AG04450 (cell line): Measurements from ENCODE around the gene SNAPIN. TPM values are rescaled to one million over a fixed set of nuclear protein-coding genes. Genes with fewer than 3 reads are reported as not detected.

ENCODE experiments used
- CTCF ChIA-PET: fragments of 300-600, 350-600 bp; formaldehyde crosslinking; extraction: SDS; loops from one replicate; lab custom pipeline; 2022; ENCODE audit warnings: antibody characterized with exemption, inconsistent platforms; lab: Charles Lee
- POLR2A ChIA-PET: fragments of 350-600 bp; formaldehyde crosslinking; extraction: SDS; loops from one replicate; lab custom pipeline; 2021; ENCODE audit warnings: antibody characterized with exemption, inconsistent platforms; lab: Yijun Ruan, JAX
- DNase-seq: peaks from one replicate; pipeline ENCODE4 v3.0.0-alpha.2; 2011; ENCODE audit warnings: low read depth, low spot score
- H3K27ac ChIP-seq: one replicate; pipeline ENCODE4 v1.5.1; 2012; ENCODE audit warnings: low read depth, low read length, control low read depth
- H3K27me3 ChIP-seq: one replicate; pipeline ENCODE4 v1.6.0; 2012; ENCODE audit warnings: low read length; ENCODE audit not compliant: control insufficient read depth, insufficient read depth
- H3K4me3 ChIP-seq: 2 replicates; pipeline ENCODE4 v1.5.1; 2011; ENCODE audit warnings: mild to moderate bottlenecking, low read depth, low read length, control low read depth
- H3K9me3 ChIP-seq: 2 replicates; pipeline ENCODE4 v1.5.1; 2012; ENCODE audit warnings: low read length; ENCODE audit not compliant: control insufficient read depth, insufficient read depth
- CTCF ChIP-seq: IDR thresholded peaks from 2 replicates; pipeline ENCODE4 v1.5.1; 2011; ENCODE audit warnings: low read depth, low read length, control low read depth, inconsistent platforms
- polyA plus RNA-seq: library from polyadenylated mRNA; depleted of rRNA; stranded (reverse); fragments of >200 nt; gene quantifications from 2 replicates; pipeline ENCODE4 v1.2.3, GENCODE V29; 2011

SNAPIN gene
- polyA plus RNA-seq, 1 experiment = 56.8 TPM

DNA sequence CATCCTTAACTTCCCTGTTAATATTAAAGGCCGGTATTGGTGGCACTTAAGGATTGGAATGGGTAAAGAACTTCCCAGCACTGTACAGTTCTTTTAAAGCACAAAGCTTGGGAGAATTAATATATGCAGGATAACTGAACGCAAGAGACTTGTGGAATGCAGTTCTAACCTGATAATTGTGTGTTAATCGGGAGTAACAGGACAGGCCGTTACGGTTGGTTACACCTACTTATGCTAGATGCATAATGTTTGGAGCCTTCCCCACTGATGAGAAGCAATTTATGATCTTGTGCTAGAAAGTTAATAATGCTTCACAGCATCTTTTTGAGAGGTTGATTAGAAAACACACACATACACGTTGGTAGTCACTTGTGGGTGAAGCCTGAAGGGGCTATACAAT, 17.6 kb upstream of the SNAPIN start:
- TF ChIP-seq CTCF = no peak
- POLR2A ChIA-PET = interaction anchor here (1.4 kb wide), 1 partner anchor 13 kb away, joined by 5 read pairs; the partner anchor contains the start of genes S100A1 and S100A13
- no peak overlapping the region for H3K4me3 ChIP-seq
- no peaks in the 10 kb centered on the region for H3K27me3 ChIP-seq
- DNase-seq = no peak
- H3K9me3 ChIP-seq = no peaks in the 10 kb centered on the region
- CTCF ChIA-PET = interaction anchor here (0.7 to 1.3 kb wide), 3 partner anchors 108 to 146 kb away, joined by 3 to 5 read pairs (median 4); no protein-coding TSS in a partner anchor
- H3K27ac ChIP-seq = no peak overlapping the region

DNA sequence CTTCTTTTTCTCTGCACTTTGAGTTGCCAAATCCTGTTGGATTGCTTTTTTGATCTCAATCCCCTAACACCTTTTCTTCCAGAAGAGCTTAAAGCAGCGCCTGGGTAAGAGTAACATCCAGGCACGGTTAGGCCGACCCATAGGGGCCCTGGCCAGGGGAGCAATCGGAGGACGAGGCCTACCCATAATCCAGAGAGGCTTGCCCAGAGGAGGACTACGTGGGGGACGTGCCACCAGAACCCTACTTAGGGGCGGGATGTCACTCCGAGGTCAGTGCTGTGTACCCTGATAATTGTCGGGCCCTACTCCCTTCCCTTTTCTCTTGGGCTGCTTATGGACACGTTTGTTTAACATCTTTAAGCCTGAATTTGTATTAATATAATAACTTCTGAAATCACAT, 16.3 kb upstream of the SNAPIN start:
- DNase-seq = no peak
- ChIA-PET CTCF (no interaction called here), POLR2A (interaction anchor here (2.6 kb wide), 1 partner anchor 8 kb away, joined by 13 read pairs; the partner anchor contains the start of gene CHTOP)
- no peaks in the 10 kb centered on the region for H3K9me3 ChIP-seq
- no peak overlapping the region for H3K27ac ChIP-seq
- no peak overlapping the region for H3K4me3 ChIP-seq
- no peak for TF ChIP-seq CTCF
- no peaks in the 10 kb centered on the region for H3K27me3 ChIP-seq

GRCh38 chr1:153643100-153643499, 15.4 kb upstream of the SNAPIN start:
- Histone ChIP-seq H3K4me3 (no peak overlapping the region), H3K9me3 (no peaks in the 10 kb centered on the region), H3K27me3 (no peaks in the 10 kb centered on the region), H3K27ac (no peak overlapping the region)
- ChIA-PET CTCF (interaction anchor here (1.7 to 2.0 kb wide), 3 partner anchors 16 to 133 kb away, joined by 6 to 12 read pairs (median 10); partner anchors contain the start of gene S100A13), POLR2A (interaction anchor here (1.0 to 2.6 kb wide), 3 partner anchors 9 to 348 kb away, joined by 3 to 13 read pairs (median 3); partner anchors contain the start of genes CHTOP, RPS27 and S100A16)
- TF ChIP-seq CTCF = no peak
- DNase-seq = no peak

GRCh38 chr1:153643816-153644215, 14.7 kb upstream of the SNAPIN start:
- no peak for DNase-seq
- ChIA-PET CTCF (interaction anchor here (1.7 to 2.0 kb wide), 3 partner anchors 16 to 133 kb away, joined by 6 to 12 read pairs (median 10); partner anchors contain the start of gene S100A13), POLR2A (interaction anchor here (1.0 to 2.6 kb wide), 5 partner anchors 10 to 347 kb away, joined by 3 to 13 read pairs (median 4); partner anchors contain the start of genes CHTOP, RPS27, S100A13 and S100A16)
- Histone ChIP-seq H3K27me3 (no peaks in the 10 kb centered on the region), H3K4me3 (no peak overlapping the region), H3K9me3 (no peaks in the 10 kb centered on the region), H3K27ac (no peak overlapping the region)
- no peak for TF ChIP-seq CTCF

GRCh38 chr1:153646672-153647345, 11.7 kb upstream of the SNAPIN start:
- TF ChIP-seq CTCF = no peak
- ChIA-PET POLR2A (interaction anchor here (2.1 to 2.7 kb wide), 2 partner anchors 13 to 20 kb away, joined by 8 to 14 read pairs; partner anchors contain the start of genes CHTOP and S100A13), CTCF (interaction anchor here (1.4 kb wide), 1 partner anchor 19 kb away, joined by 6 read pairs; the partner anchor contains the start of gene S100A13)
- no peaks in the 10 kb centered on the region for H3K27me3 ChIP-seq
- H3K9me3 ChIP-seq = no peaks in the 10 kb centered on the region
- no peak for DNase-seq
- no peak overlapping the region for H3K4me3 ChIP-seq
- H3K27ac ChIP-seq = no peak overlapping the region
